PFSK-1 (cell line): ENCODE measurements around the gene NEMP2.

Experiments
- POLR2AphosphoS5 ChIP-seq: IDR thresholded peaks from 2 replicates; pipeline ENCODE4 v1.6.1; 2012; ENCODE audit warnings: low read depth, mild to moderate bottlenecking, control low read depth, low read length, moderate library complexity
- SIN3A ChIP-seq: IDR thresholded peaks from 2 replicates; pipeline ENCODE4 v1.6.1; 2012; ENCODE audit warnings: mild to moderate bottlenecking, low read length, moderate library complexity, borderline replicate concordance; ENCODE audit not compliant: insufficient read depth
- TF ChIP-seq, protein P1 (sequence below), 2 experiments: IDR thresholded peaks; 2 replicates each; pipeline versions ENCODE4 v1.6.1 to v1.8.0; 2011 to 2012; ENCODE audit warnings: low read depth in 2 of 2, low read length in 2 of 2, control low read depth in 1 of 2, inconsistent platforms in 1 of 2, mild to moderate bottlenecking in 1 of 2, moderate library complexity in 1 of 2; ENCODE audit not compliant: insufficient read depth in 1 of 2

DNA sequence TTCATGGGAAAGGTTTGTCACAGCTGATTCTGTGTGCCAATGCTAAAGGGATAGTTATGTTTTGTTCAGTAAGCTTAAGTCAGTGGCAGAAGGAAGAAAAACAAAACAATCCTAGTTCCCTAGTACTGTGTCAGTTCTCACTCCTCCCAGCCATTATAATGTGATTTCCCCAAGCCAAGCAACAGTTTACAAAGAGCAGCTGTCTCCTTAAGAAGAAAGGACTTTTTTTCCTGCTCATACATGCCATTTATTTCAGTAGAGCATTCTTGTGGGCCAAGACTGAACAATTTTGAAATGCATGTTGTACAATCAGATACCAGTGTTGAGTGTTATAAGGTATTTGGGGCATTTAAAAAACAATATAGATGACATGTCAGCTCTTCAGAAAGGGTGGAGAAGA lies 52.1 kb downstream of the NEMP2 start:
- TF ChIP-seq, protein P1, sequence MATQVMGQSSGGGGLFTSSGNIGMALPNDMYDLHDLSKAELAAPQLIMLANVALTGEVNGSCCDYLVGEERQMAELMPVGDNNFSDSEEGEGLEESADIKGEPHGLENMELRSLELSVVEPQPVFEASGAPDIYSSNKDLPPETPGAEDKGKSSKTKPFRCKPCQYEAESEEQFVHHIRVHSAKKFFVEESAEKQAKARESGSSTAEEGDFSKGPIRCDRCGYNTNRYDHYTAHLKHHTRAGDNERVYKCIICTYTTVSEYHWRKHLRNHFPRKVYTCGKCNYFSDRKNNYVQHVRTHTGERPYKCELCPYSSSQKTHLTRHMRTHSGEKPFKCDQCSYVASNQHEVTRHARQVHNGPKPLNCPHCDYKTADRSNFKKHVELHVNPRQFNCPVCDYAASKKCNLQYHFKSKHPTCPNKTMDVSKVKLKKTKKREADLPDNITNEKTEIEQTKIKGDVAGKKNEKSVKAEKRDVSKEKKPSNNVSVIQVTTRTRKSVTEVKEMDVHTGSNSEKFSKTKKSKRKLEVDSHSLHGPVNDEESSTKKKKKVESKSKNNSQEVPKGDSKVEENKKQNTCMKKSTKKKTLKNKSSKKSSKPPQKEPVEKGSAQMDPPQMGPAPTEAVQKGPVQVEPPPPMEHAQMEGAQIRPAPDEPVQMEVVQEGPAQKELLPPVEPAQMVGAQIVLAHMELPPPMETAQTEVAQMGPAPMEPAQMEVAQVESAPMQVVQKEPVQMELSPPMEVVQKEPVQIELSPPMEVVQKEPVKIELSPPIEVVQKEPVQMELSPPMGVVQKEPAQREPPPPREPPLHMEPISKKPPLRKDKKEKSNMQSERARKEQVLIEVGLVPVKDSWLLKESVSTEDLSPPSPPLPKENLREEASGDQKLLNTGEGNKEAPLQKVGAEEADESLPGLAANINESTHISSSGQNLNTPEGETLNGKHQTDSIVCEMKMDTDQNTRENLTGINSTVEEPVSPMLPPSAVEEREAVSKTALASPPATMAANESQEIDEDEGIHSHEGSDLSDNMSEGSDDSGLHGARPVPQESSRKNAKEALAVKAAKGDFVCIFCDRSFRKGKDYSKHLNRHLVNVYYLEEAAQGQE (IDR thresholded peaks at IDR 0.05; ENCODE audit: insufficient read depth in 1 of 2, low read depth in 2 of 2, low read length in 2 of 2) = no peak
- TF ChIP-seq POLR2AphosphoS5 = no peak
- no peak for TF ChIP-seq SIN3A
